ENCODE measurements around the gene PPFIA2.

The PPFIA2 gene

GRCh38 chr12:81759190-81760051 is at the start of gene PPFIA2:
Gene PPFIA2, minus strand, starts transcription at chr12:81759350.
- peak; percentile 55 to 73 for DNase-seq

GRCh38 chr12:81800298-81801148 is 41.4 kb upstream of the PPFIA2 start:
- DNase-seq = no peak

- DNase-seq = no peak
Observed at GRCh38 chr12:81798294-81798693, 39.1 kb upstream of the PPFIA2 start.

GRCh38 chr12:81797100-81797499 is 38.0 kb upstream of the PPFIA2 start:
- DNase-seq = peak; percentile 14 to 43

DNA sequence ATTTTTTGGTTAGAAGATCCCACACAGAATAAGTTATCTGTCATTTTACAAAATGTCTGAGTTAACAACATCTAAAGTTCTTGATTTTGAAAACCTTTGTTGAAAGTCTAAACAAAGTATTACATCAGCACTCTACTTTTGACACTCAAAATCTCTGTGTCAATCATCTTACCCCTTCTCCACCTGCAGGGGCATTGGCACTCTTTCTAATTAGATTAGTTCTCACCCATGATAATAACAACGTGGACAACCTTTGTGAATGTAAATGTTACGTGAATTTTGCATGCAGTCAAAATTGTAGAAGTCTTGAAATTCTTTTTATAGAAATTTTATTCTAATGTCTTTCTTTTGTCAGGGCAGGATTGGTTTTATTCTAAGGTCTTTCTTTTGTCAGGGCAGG is 33.5 kb upstream of the PPFIA2 start:
- no peak for DNase-seq

- DNase-seq = no peak
Observed at GRCh38 chr12:81779216-81779615, 20.1 kb upstream of the PPFIA2 start.

GRCh38 chr12:81778719-81779118 is 19.6 kb upstream of the PPFIA2 start:
- no peak for DNase-seq

DNA sequence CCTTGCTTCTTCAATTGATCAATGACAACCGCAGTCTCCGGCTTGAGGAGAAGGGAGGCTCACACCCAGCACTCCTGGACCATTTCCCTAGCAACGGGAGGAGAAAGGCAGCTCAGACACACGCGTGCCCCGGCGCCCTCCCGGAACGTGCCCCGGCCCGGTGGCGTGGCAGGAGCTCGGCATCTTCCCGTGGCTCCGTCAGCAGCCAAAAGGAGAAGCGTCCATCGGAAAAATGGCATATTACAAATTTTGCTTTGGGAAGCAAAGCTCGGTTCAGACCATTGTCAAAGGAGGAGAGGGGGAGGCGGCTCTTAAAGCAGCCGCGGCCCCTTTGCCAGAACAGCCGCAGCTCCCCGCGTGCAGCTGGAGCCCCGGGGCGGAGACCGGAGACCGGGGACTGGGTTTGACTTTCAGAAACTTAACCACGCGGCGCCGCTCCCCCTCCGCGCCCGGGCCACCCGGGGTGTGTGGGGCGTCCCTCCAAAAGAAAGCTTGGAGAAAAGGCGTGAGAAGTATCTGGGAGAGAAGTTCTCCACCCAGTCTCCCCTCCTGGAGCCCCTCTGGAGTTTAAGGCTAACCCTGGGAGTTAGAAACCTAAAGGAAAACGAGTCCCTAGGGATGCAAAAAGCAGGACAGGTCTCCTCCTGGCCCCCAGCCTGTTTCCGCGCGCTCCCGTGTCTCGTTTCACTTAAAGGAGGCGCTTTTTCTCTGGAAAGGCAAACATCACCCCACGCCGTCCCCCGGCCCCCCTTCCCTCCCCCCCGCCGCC is 545 bp downstream of the PPFIA2 start:
- peak; percentile 61 to 69 for DNase-seq

DNA sequence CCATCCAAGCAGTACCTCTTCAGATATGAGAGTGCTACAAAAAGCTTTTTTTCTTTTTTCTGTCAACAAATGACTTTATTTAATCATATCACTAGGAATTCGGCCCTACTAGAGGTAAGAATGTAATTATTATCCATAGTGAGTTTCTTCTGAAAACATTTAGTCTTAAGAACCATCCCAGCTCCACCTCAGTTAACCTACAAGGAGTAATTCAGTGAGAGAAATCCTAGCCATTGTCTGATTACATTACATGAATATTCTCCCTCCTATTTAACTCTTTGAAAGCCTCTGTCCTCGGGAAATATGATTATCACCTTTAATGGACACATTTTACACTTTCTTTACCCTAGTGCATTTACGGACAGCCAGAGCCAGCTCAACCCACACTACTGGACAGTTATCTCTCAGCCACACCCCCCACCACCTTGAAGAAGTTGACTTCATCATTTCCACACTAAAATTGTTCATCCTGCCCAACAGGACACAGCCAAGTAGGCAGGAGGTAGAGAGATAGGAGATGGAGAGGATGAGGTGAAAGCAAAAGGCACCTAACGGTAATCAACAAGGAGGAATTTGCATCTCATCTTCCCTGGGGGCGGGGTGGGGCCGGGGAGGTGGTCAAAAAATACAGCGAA is 1.3 kb downstream of the PPFIA2 start:
- DNase-seq = no peak

- no peak for DNase-seq
Observed at GRCh38 chr12:81729781-81730180, 29.4 kb downstream of the PPFIA2 start.

- no peak for DNase-seq
Observed at GRCh38 chr12:81727391-81727790, 31.8 kb downstream of the PPFIA2 start.

- peak in 1 of 2 experiments; percentile 13 for DNase-seq
Observed at GRCh38 chr12:81726634-81727033, 32.5 kb downstream of the PPFIA2 start.

GRCh38 chr12:81723361-81723760 is 35.8 kb downstream of the PPFIA2 start:
- no peak for DNase-seq

DNA sequence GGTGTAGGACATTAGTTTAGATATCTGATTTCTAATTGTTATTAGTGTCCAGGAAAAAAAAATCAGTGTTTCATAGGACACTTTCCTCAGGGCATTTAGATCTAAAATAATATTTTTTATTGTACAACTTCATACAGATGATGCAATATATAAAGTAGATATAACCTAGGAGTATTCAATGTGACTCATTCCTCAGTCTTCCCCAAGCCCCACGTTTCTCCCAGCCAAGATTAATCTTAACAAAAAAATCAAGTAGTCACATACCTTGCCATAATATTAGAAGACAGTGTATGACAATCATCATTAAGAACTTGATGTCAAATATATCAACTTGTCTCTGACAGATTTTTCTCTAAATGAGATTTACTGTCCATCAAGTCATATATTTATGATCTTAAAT is 37.1 kb downstream of the PPFIA2 start:
- no peak for DNase-seq

GRCh38 chr12:81718616-81719015 is 40.5 kb downstream of the PPFIA2 start:
- peak; percentile 6 to 34 for DNase-seq

DNA sequence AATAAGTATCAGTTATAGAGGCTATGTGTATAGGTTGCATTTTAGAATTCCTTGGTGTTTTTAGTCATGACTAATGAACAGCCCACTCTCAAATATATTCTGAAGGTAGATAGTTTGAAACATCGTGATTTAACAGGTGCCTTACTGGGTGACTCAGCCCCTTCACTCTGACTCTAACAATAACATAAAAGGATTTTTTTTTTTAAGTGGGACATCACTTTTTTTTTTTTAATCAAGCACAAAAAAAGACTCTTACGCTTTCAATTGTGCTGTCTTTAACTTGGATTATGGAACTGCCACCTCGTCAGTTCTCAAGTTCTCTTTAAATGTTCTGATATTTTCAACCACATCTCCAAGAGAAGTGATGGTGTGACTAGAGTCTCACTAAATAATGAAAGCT is 46.6 kb downstream of the PPFIA2 start:
- no peak for DNase-seq

GRCh38 chr12:81705586-81705985 is 53.6 kb downstream of the PPFIA2 start:
- DNase-seq = no peak

DNA sequence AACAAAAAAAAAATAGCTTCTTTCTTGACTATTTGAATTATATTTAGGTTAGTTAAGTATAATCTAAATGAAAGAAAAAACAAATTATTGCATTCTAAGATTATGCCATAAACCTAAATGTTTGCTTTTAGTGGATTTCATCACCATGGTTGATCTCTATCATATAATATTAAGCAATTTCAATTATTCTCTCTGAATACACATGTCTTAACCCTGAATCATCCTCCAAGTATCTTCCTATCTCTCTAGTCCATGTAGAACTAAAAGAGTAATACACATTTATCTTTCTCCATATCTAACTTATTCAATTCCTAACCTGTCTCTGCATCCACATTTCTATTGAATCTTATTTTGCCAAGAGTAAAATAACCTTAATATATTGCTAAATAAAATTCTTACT is 59.6 kb downstream of the PPFIA2 start:
- no peak for DNase-seq

GRCh38 chr12:81692008-81692407 is 67.1 kb downstream of the PPFIA2 start:
- DNase-seq = peak in 1 of 2 experiments; percentile 3

- peak in 1 of 2 experiments; percentile 13 for DNase-seq
Observed at GRCh38 chr12:81683881-81684280, 75.3 kb downstream of the PPFIA2 start.

DNA sequence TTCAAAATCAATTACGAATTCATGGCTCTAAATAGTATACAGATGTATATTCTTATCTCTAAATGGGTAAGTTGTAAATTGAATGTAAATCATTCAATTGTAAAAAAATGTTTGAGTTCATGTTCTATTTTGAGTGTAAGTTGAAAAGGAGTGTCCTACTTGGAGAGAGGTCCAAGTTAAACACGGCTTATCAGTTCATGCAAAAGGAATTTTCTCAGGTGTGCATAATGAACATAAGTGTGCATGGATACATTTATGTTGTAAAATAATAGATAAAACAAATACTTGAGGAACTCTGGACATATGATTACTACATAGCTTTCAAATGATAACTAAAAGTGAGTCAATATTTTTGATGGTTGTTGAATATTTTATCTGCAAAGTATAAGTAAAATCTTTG is 79.5 kb downstream of the PPFIA2 start:
- DNase-seq = no peak

DNA sequence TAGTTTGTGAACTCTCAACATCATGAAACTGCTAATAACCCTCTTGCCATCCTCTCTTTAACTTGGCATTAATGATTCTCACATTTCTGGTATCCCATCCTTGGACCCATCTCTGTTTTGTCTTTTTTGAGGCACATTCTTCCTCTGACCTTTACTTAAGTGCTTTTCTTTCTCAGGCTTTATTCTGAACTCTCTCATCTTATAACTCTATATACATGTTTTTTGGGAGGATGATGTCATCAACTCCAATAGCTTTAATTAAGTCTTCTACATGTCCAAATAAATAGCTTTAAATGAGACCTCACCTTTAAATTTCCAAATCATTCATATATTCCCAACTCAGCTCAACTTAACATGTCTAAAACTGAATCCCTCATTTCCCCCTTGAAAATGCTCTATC is 88.4 kb downstream of the PPFIA2 start:
- DNase-seq = no peak

DNA sequence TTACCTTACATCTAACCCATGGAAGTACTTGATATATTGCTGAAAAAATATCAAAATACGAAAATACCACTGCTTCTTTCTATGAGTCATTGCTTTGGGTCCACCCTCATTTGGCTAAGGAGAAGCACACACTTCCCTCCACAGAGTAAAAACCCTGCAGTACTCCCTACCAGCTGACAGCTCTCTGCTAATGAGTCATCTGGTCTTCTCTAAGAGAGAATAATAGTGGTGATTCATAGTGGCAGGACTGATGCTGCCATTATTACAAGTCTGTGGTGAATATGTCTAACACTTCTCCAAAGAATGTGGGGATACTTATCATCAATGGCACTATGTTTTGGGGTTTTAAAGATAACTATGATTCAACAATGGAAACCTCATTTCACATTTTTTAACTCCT is 90.7 kb downstream of the PPFIA2 start:
- peak in 1 of 2 experiments; percentile 72 for DNase-seq

Data from NCI-H446 (cell line).